GM18861 (cell line): ENCODE measurements around the gene MLH1.
"Not testable (repeated sequence)": the region's sequence is repeated elsewhere in the genome, so short reads cannot be mapped to it uniquely, and the experiment has no call there.

Source experiments
- ATAC-seq: cut with Tn5 transposase; IDR thresholded peaks from one replicate; pipeline ENCODE4 v1.9.1; 2021; ENCODE audit not compliant: unreplicated experiment

MLH1 gene

GRCh38 chr3:36993326-36994283 lies at the start of gene MLH1:
MLH1 (plus strand) TSS chr3:36993518; CDS start chr3:36993548, 30 bp downstream.
- ATAC-seq = peak; percentile 91

GRCh38 chr3:36943601-36944000 lies 49.7 kb upstream of the MLH1 start:
- no peak for ATAC-seq

GRCh38 chr3:36944012-36944640 lies 49.2 kb upstream of the MLH1 start:
- peak; percentile 31 for ATAC-seq

- ATAC-seq = peak; percentile 43
Measured at GRCh38 chr3:36944641-36945270, 48.6 kb upstream of the MLH1 start, which contains the start of gene TRANK1. TRANK1 (minus strand) TSS chr3:36945054; CDS start chr3:36944809, 245 bp downstream.

- no peak for ATAC-seq
Measured at GRCh38 chr3:36945333-36945980, 47.9 kb upstream of the MLH1 start.

DNA sequence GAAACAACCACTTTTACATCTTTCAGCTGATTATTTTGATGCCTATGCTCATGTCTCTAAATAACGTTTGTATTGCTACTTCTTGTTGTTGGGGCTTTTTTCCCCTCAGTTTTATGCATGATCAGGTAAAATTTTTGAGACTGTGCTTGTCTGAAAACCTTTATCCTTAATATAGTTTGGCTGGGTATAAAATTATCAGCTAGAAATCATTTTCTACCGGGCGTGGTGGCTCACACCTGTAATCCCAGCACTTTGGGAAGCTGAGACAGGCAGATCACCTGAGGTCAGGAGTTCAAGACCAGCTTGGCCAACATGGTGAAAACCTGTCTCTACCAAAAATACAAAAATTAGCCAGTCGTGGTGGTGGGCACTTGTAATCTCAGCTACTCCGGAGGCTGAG lies 45.5 kb upstream of the MLH1 start:
- ATAC-seq = not testable (repeated sequence)

DNA sequence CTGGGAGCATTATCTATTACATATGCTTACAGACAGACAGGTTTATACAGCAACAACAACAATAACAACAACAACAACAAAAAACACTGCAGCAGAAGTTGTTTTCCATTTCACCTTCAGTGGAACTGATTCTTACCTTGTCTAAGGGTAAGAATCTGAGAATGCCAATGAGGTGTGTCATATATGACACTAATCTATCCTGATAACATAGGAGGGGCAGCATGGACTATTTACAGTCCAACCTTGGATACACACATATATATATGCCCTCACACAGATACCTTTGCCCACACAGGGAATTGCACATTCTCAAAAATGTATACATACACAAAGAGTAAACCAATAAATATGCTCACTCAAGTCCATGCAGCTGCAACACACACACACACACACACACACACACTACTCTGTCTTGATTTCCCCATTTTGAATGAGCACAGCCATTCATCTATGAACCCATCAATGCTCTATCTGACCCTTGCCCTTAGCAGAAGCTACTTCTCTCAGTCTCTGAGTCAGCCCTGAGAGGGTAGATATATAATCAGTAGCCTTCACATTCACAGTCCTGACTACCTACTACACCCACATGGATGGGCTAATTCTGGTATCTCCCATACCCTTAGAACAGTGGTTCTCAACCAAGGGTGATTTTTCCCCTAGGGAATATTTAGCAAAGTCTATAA lies 38.7 kb upstream of the MLH1 start:
- no peak for ATAC-seq

GRCh38 chr3:36956155-36956554 lies 37.2 kb upstream of the MLH1 start:
- ATAC-seq = no peak

DNA sequence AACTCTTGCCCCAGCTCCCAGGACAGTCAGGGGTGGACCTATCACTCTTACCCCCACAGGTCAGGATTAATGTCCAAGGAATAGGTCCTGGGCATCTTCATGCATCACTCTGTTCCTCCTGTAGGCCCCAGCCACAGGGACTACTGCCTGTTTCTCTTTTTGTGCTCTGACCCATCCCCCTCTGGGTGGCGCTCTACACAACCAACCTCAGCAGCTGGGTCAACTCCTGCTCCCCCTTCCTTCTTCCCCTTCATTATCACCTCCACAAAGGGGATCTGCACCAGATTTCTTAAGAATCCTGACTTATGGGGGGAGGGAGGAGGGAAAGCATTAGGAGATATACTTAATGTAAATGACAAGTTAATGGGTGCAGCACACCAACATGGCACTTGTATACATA lies 36.3 kb upstream of the MLH1 start:
- no peak for ATAC-seq

- ATAC-seq = no peak
Measured at GRCh38 chr3:36957862-36958686, 35.2 kb upstream of the MLH1 start.

- no peak for ATAC-seq
Measured at GRCh38 chr3:36959821-36960220, 33.5 kb upstream of the MLH1 start.

GRCh38 chr3:36960502-36960901 lies 32.8 kb upstream of the MLH1 start:
- ATAC-seq = no peak

DNA sequence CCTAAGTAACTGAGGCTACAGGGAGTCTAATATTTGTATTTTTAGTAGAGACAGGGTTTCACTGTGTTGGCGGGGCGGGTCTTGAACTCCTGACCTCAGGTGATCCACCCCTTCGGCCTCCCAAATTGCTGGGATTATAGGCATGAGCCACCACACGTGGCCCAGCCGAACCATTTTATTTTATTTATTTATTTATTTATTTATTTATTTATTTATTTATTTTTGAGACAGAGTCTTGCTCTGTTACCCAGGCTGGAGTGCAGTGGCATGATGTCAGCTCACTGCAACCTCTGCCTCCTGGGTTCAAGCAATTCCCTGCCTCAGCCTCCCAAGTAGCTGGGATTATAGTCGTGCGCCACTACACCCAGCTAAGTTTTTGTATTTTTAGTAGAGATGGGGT lies 30.3 kb upstream of the MLH1 start:
- ATAC-seq = not testable (repeated sequence)

DNA sequence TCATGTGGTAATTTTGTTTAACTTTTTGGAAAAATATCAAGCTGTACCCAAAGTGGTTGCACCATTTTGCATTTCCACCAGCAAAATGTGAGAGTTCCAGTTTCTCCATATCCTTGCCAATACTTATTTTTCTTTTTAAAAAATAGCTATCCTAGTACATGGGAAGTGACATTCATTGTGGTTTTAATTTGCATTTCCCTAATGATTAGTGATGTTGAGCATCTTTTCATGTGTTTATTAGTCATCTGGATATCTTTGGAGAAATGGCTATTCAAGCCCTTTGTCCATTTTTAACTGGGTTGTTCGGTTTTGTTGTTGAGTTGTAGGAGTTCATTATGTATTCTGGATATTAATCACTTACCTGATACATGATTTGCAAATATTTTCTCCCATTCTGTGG lies 29.0 kb upstream of the MLH1 start:
- no peak for ATAC-seq

DNA sequence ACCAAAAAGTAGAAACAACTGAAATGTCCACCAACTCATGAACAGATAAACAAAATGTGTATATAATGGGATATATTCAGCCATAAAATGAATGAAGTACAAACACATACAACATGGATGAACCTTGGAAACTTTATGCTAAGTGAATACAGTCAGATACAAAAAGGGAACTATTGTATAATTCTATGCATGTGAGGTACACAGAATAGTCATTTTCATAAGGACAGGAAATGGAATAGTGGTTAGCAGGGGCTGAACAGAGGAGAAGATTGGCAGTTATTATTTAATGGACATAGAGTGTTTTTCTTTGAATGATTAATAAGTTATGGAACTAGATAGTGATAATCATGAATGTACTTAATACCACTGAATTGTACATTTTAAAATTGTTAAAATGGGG lies 28.5 kb upstream of the MLH1 start:
- ATAC-seq = peak; percentile 78

GRCh38 chr3:36965440-36965839 lies 27.9 kb upstream of the MLH1 start:
- ATAC-seq = no peak

DNA sequence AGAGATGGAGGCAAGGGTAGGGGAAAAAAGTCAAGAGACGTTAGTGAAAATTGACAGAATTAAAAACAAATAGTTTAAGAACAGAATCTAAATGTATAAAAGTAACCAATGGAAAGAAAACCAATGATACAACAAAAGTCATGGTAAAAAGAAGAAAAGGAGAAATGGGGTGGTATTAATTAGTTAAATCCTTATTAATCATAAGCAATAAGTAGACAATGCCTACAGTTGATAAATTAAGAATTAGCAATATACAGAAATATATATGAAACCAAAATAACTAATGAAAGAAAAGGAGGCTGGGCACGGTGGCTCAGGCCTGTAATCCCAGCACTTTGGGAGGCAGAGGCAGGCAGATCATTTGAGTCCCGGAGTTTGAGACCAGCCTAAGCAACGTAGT lies 24.2 kb upstream of the MLH1 start:
- ATAC-seq = no peak

DNA sequence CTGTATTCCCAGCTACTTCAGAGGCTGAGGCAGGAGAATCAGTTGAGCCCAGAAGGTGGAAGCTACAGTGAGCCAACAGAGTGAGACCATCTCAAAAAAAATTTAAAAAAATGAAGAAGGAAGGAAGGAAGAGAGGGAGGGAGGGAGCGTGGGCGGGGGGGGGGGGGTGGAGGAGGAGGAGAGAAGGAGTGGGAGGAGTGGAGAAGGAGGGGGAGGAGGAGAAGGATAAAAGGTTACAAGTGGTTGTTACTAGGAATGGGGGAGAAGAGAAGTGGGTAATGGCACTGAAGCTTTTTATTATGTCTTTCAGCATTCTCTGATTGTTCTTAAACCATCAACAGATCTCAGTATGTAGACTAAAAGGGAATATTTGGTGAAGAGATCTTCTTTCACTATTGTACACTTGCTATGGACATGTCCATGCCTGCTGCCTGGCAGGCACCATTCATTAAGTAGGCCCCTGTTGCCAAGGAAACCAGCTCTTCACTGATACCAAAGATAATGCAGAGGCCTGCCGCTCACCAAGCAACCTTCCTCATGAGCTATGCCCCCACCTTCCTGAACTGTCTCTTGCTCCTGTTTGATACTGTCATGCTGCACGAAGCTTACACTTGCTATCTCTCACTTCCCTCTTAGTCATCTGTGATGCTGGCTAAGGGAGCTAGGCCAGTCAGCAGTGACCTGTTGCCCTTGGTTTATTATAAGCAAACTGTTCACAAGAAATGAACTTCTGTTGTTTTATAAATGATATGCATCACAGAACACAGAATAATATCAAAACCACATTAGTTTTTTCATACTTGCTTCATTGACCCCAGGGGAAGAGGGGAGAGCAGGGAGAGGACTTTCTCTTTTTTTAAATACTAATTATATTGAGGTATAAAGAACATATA lies 23.5 kb upstream of the MLH1 start:
- ATAC-seq = peak; percentile 99

DNA sequence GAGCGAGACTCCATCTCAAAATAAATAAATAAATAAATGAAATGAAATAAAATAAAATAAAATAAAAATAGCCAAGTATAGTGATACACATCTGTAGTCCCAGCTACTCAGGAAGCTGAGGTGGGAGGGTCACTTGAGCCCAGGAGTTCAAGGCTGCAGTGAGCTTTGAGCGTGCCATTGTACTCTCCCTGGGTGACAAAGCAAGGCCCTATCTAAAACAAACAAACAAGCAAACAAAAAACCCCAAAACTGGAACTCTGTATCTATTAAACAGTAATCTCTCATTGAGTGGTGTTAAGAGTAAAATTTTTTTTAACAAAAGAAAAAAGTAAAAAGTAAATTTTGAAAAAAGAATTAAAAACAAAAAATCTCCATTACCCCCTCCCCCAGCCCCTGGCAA lies 21.2 kb upstream of the MLH1 start:
- ATAC-seq = no peak
